ENCODE data around the gene ZFAND6.

ZFAND6 gene

DNA sequence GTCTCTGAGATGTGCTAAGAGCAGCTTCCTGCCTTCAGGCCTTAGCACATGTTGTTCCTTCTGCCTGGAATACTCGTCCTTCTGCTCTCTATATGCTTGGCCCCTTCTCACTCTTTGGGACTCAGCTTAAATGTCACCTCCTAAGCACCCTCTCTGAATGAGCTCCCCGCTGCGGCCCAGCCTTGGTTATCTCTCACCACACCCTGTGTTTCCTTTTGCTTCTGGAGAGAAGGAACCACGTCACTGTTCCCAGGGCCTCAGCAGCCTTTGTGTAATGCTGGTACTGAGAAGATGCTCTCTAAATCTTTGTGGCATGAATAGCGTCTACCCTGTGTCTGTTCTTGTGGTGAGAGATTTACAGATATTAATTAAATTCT lies 95.5 kb downstream of the ZFAND6 start:
- no peak for TF ChIP-seq MAX (IDR thresholded peaks at IDR 0.05)
- TF ChIP-seq TAF1 (IDR thresholded peaks at IDR 0.05; ENCODE audit: low read depth) = no peak
- TF ChIP-seq USF1 (IDR thresholded peaks at IDR 0.05) = no peak
- TF ChIP-seq ZBTB7A (IDR thresholded peaks at IDR 0.05; ENCODE audit: low read depth) = no peak
- TF ChIP-seq NFIC (IDR thresholded peaks at IDR 0.05) = no peak
- TF ChIP-seq TCF12 (IDR thresholded peaks at IDR 0.05; ENCODE audit: low read depth) = no peak
- TF ChIP-seq CREB1 (IDR thresholded peaks at IDR 0.05; ENCODE audit: low read depth) = no peak
- TF ChIP-seq TEAD4 (IDR thresholded peaks at IDR 0.05) = no peak
- TF ChIP-seq, protein P1, sequence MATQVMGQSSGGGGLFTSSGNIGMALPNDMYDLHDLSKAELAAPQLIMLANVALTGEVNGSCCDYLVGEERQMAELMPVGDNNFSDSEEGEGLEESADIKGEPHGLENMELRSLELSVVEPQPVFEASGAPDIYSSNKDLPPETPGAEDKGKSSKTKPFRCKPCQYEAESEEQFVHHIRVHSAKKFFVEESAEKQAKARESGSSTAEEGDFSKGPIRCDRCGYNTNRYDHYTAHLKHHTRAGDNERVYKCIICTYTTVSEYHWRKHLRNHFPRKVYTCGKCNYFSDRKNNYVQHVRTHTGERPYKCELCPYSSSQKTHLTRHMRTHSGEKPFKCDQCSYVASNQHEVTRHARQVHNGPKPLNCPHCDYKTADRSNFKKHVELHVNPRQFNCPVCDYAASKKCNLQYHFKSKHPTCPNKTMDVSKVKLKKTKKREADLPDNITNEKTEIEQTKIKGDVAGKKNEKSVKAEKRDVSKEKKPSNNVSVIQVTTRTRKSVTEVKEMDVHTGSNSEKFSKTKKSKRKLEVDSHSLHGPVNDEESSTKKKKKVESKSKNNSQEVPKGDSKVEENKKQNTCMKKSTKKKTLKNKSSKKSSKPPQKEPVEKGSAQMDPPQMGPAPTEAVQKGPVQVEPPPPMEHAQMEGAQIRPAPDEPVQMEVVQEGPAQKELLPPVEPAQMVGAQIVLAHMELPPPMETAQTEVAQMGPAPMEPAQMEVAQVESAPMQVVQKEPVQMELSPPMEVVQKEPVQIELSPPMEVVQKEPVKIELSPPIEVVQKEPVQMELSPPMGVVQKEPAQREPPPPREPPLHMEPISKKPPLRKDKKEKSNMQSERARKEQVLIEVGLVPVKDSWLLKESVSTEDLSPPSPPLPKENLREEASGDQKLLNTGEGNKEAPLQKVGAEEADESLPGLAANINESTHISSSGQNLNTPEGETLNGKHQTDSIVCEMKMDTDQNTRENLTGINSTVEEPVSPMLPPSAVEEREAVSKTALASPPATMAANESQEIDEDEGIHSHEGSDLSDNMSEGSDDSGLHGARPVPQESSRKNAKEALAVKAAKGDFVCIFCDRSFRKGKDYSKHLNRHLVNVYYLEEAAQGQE (IDR thresholded peaks at IDR 0.05; ENCODE audit: low read depth) = no peak
- no peak for TF ChIP-seq EGR1 (IDR thresholded peaks at IDR 0.05)
- no peak for TF ChIP-seq YY1 (IDR thresholded peaks at IDR 0.05; ENCODE audit: low read depth)
- TF ChIP-seq EP300 (IDR thresholded peaks at IDR 0.05; ENCODE audit: borderline replicate concordance) = no peak
- TF ChIP-seq FOXM1 (IDR thresholded peaks at IDR 0.05; ENCODE audit: borderline replicate concordance, low read depth) = no peak
- TF ChIP-seq CEBPB (IDR thresholded peaks at IDR 0.05) = no peak
- no peak for TF ChIP-seq RAD21 (IDR thresholded peaks at IDR 0.05; ENCODE audit: low read depth)

DNA sequence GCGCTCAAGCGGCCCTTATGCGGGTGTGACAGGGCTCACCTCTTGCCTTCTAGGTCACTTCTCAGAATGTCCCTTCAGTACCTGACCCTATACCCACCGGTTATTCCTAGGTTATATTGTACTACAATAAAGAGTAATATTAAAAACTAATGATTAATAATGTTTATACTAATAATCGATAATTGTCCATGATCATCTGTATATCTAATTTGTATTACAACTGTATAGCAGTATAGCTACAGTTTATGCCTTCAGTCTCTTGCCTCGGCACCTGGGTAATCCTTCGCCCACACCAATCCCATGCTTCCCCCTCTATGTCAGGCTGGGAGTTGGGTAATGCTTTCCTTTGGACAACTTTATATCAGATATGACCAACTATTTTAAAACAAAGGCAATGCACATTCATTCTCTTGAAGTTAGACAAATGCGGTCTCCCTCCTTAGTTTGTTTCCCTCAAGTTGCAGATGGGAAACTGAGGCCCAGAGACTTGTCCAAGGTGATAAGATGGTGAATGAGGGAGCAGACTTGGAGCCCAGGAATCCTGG lies 96.8 kb downstream of the ZFAND6 start:
- TF ChIP-seq MAX (IDR thresholded peaks at IDR 0.05) (no peak), TEAD4 (IDR thresholded peaks at IDR 0.05) (no peak), YY1 (IDR thresholded peaks at IDR 0.05; ENCODE audit: low read depth) (no peak), RAD21 (IDR thresholded peaks at IDR 0.05; ENCODE audit: low read depth) (no peak), CREB1 (IDR thresholded peaks at IDR 0.05; ENCODE audit: low read depth) (no peak), EP300 (IDR thresholded peaks at IDR 0.05; ENCODE audit: borderline replicate concordance) (no peak), FOXM1 (IDR thresholded peaks at IDR 0.05; ENCODE audit: borderline replicate concordance, low read depth) (no peak), NFIC (IDR thresholded peaks at IDR 0.05) (no peak), ZBTB7A (IDR thresholded peaks at IDR 0.05; ENCODE audit: low read depth) (no peak), EGR1 (IDR thresholded peaks at IDR 0.05) (no peak), TAF1 (IDR thresholded peaks at IDR 0.05; ENCODE audit: low read depth) (no peak), USF1 (IDR thresholded peaks at IDR 0.05) (no peak), CEBPB (IDR thresholded peaks at IDR 0.05) (no peak), TCF12 (IDR thresholded peaks at IDR 0.05; ENCODE audit: low read depth) (no peak)
- TF ChIP-seq, protein P1 (IDR thresholded peaks at IDR 0.05; ENCODE audit: low read depth) = no peak

DNA sequence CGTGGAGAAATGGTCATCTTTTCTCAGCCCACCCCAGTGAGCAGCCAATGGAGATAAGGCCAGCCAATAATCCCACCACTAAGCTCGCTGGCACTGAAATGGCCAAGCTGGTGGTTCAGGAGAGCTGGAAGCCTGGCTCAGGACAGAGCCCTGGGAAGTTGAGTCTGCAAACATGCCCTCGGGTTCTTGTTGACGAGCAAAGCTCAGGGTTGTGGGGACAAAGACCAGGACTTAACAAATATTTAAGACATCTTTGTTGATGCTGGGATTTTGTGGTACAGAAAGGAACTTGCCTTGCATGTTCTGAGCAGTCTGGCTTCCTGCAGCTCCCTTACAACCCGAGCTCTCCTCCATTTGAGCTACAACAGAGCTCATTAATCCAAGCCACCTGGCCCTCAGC lies 97.7 kb downstream of the ZFAND6 start:
- TF ChIP-seq NFIC (IDR thresholded peaks at IDR 0.05) (no peak), TAF1 (IDR thresholded peaks at IDR 0.05; ENCODE audit: low read depth) (no peak), CREB1 (IDR thresholded peaks at IDR 0.05; ENCODE audit: low read depth) (no peak), TEAD4 (IDR thresholded peaks at IDR 0.05) (no peak), EP300 (IDR thresholded peaks at IDR 0.05; ENCODE audit: borderline replicate concordance) (no peak), EGR1 (IDR thresholded peaks at IDR 0.05) (no peak)

DNA sequence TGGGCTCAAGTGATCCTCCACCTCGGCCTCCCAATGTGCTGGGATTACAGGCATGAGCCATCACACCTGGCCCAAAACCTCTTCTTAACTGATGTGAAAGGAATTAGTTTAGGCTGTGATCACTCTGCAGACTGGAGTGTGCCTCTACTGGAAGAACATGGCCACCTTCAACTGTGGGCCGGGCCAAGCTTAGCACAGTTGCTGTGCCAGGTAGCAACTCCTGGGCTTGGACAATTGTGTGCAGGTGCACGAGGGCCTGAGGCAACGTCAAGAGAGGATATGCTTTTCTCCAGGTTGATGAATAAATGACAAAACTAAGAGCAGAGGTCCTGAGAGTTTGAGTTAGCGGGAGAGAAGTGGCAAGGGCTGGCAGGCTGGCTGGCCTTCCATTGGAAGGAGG lies 99.8 kb downstream of the ZFAND6 start:
- no peak for TF ChIP-seq NFIC (IDR thresholded peaks at IDR 0.05)
- TF ChIP-seq TEAD4 (IDR thresholded peaks at IDR 0.05) = no peak

DNA sequence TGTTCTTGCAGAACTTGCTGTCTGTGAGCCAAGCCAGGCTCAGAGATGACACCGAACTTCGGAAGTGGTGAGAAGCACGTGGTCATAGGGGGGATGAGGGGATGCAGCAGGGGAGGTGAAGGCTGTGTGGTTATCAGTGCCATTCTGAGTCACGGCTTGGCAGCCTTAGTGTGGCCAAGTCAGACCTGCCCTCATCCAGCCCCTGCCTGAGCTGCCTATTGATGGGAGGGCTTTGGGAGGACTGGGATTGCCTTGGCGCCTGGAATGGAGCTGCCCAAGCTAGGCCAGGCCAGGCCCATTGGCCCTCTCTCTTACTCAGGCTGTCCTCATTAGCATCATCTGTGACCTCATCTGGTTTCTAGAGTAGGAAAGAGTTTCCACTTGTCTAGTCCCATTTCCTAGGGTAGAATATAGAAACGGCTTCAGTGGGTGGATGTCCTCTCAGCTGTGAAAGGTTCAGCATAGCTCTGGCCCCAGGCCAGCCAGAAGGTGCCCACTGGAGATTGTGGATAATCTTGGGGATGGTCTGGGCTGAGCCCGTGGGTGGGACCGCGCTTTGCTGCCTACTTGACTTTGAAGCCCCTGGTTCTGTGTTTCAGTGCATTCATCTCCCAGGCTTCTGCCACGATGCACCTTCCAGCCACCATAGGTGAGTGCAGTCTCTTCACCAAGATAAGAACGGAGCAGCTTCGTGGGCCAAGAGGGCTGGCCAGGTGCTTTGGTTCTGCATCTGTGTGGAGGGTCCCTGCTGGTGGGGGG lies 100.5 kb downstream of the ZFAND6 start:
- TF ChIP-seq, protein P1 (IDR thresholded peaks at IDR 0.05; ENCODE audit: low read depth) = no peak
- no peak for TF ChIP-seq TEAD4 (IDR thresholded peaks at IDR 0.05)
- no peak for TF ChIP-seq USF1 (IDR thresholded peaks at IDR 0.05)
- no peak for TF ChIP-seq CEBPB (IDR thresholded peaks at IDR 0.05)
